ENCODE measurements around the gene HSPD1.

The HSPD1 gene

DNA sequence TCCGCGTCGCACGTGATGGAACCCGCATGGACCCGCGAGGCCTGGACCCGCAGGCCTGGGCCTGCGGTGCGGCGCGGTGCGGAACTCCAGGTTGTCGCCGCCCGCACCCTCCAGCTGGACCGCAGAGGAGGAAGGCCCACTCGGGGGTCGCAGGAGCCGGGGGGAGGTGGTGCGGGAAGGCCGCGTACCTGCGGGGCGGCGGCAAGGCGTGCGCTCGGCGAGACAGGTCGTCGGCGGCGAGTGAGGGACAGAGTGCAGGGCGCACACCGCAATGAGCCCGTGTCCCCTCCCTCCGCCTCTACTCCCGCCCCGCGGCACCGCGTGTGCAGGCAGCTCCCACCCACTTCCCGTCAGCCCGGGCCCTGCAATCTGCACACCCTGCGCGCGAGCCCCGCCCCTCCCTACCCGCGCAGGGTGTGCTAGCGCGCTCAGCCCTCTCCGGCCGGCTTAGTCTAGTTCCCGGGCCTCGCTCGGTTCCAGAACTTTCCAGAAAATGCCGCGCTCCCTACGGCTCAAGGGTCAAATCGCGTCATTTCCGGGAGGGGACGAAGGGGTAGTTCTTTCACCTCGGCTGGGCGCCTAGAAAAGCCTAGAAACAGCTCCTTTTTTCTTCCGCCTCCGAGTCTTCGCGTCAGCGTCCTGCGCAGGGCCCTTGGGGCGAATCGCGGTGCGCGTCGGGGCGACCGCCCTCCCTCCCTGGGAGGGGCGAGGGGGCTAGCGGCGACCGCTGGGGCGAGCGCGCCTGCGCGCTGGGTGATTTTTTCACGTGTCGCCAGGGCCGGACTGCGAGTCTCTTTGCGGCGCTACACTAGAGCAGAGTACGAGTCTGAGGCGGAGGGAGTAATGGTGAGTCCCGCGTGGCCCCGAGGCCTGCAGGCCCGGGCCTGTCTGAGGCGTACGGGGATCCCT is at the start of gene HSPD1, which contains the start of gene HSPE1:
TSS of gene HSPD1 (minus strand) at position 247 of the 909 bp plus-strand sequence. CDS start 992 bp downstream, outside the sequence.
TSS of gene HSPE1 (plus strand) at position 786 of the 909 bp plus-strand sequence. CDS start at position 844, 58 bp downstream.
- peak; percentile 81 for DNase-seq (ENCODE audit: low spot score)

GRCh38 chr2:197548582-197548981 is 48.9 kb upstream of the HSPD1 start:
- no peak for DNase-seq (ENCODE audit: low spot score)

DNA sequence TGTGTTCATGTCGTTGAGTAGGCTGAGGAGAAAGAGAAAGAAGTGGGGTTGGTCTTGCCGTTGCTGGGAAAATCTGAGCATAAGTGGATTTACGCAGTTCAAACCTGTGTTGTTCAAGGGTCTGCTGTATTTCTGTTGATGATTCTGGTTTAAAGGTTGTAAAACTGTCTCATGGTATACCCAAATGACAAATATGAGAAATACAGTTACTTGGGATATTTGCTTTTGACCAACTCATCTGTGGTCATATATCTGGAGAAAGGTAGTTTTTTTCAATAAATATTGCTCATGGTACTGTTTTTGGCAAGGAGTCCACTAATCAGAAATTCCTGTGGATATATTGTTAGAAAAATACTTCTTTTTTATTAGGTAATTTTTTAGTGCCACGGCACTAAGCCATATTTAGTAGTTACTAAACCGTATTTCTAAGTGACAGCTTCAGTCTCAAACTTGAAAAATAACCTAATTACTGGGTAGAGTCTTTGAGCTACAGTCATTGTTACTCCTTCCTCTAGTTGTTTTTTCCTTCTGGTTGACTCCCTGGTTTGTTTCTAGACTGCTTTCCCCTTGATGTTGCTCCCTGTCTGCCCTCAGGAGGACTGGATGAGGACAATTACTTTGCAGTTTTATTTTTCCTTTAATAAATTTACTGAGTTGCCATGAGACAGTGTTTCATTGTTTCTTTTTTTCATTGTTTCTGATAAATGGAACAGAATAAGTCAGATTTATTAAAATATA is 47.7 kb upstream of the HSPD1 start:
- no peak for DNase-seq (ENCODE audit: low spot score)

GRCh38 chr2:197543206-197543605 is 43.6 kb upstream of the HSPD1 start:
- no peak for DNase-seq (ENCODE audit: low spot score)

GRCh38 chr2:197539734-197540133 is 40.1 kb upstream of the HSPD1 start:
- DNase-seq (ENCODE audit: low spot score) = no peak

- DNase-seq (ENCODE audit: low spot score) = no peak
These were observed 38.8 kb upstream of the HSPD1 start for GRCh38 chr2:197538412-197538811.

DNA sequence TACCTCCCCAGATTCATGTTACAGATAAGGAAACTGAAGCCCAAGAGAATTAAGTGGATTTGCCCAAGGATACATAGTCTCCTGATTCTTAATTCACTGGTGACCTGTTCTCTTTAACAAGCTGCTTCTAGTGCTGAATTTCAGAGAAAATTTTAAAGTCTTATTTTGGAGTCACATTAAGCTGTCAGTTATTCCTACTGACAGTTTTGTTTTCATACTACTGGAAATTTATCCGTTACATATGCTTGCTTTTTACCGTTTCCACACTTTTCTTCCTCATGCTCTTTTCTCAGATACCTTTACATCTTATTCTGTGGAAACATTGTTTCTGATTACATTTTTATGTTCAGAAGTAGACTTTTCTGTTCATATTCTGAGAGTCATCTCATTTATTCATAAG is 17.5 kb upstream of the HSPD1 start:
- no peak for DNase-seq (ENCODE audit: low spot score)

- peak; percentile 34 for DNase-seq (ENCODE audit: low spot score)
These were observed 16.7 kb upstream of the HSPD1 start for GRCh38 chr2:197516393-197516761.

GRCh38 chr2:197515739-197516392 is 16.2 kb upstream of the HSPD1 start, which contains the start of gene MOB4:
MOB4 (plus strand) TSS chr2:197516066; CDS start chr2:197516087, 21 bp downstream.
- DNase-seq (ENCODE audit: low spot score) = peak; percentile 80

DNA sequence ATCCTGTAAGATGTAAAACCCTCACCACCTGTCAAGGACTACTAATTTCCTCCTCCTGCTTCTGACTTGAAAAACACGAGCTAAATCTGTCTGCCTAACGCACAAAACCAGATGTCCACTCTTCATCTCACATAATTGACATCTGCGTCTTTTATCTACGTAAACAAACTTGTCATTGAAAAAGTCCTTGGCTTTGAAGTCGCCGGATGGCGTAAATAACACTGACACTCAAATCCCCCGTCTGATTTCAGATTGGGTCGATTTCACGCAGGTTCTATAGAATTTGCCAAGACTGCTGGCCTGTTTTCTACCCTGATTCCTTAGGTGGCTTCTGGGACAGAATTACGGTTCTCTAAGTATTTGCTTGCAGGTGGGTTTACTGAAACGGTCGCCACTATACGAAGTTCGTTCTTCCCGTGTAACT is 15.7 kb upstream of the HSPD1 start:
- no peak for DNase-seq (ENCODE audit: low spot score)

DNA sequence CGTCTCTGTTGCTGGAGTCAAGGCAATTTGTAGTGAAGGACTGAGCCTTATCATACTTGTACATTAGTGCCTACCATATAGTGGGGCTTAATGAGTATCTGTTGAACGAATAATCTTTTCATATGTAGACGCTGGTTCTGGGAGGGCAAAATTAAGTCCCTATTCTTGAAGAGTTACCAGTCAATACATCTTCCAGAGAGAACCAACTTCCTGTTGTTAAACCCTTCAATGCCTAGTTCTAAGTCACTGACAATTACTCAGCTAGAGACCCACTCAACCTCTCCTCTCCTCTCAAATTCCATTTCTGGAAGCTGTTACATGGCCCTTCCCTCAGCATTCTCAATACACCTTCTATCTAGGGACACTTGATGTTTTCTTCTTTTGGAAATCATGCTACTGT is 15.1 kb upstream of the HSPD1 start:
- DNase-seq (ENCODE audit: low spot score) = no peak

DNA sequence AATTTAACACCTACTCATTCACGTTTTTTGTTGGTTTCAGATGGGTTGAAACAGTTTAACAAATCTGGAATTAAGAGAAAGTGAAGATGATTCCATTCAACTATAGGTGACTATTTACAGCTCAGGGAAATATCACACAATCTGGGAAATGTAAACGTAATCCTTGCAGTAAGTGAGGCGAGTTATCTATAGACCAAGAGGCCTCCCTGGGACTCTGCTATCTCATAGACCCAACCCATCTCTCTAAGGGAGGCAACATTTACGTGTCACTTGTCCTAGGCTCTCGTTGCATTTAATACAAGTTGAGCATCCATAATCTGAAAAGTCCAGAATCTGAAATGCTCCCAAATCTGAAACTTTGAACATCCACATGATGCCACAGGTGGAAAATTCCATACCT is 14.3 kb upstream of the HSPD1 start:
- no peak for DNase-seq (ENCODE audit: low spot score)

DNA sequence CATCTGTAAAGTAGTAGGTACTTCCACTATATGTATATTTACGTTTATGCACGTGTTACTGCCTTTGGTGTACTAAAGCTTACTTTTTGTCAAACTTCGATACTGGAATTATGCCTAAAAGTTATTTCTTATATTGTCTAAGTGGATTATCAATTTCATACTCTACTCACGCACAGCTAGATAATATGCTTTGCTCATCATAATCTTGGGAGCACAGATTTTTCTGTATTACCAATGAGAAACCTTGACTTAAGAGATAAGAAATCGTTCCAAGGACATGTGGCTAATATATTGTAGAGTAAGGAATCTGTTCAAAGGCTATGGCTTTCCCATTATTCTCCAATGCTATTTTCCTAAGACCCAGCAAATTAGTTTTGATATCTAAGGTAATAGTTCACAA is 7.0 kb upstream of the HSPD1 start:
- no peak for DNase-seq (ENCODE audit: low spot score)

- DNase-seq (ENCODE audit: low spot score) = no peak
These were observed 4.9 kb upstream of the HSPD1 start for GRCh38 chr2:197504512-197504911.

DNA sequence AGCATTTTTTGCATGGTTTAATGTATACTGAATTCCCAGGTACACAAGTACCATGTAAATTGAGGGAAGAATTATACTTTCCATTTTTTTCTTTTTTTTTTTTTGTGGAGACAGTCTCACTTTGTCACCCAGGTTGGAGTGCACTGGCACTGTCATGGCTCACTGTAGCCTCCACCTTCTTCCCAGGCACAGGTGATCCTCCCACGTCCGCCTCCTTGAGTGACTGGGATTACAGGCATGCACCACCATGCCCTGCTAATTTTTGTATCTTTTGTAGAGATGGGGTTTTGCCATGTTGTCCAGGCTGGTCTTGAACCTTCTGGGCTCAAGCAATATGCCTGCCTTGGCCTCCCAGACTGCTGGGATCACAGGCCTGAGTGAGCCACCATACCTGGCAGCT is 4.4 kb upstream of the HSPD1 start:
- DNase-seq (ENCODE audit: low spot score) = no peak

GRCh38 chr2:197502685-197503084 is 3.0 kb upstream of the HSPD1 start:
- no peak for DNase-seq (ENCODE audit: low spot score)

DNA sequence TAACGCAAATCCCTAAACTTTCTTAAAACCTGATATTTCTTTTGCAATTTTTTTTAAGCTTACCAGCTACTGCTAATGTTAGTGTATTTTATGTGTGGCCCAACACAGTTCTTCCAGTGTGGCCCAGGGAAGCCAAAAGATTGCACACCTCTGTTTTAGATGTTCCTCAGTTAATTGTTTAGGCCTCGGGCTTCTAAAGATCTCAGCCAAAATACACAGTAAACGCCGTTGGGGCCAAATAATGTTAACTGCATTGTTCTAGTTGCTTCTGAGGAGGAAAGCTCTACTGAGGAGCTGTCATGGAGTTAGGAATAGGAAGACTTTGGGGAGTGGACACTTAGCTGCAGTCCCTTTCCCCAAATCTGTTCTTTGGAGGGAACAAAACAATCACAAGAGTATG is 2.6 kb upstream of the HSPD1 start:
- DNase-seq (ENCODE audit: low spot score) = no peak

- no peak for DNase-seq (ENCODE audit: low spot score)
These were observed 977 bp upstream of the HSPD1 start for GRCh38 chr2:197500503-197501131.

DNA sequence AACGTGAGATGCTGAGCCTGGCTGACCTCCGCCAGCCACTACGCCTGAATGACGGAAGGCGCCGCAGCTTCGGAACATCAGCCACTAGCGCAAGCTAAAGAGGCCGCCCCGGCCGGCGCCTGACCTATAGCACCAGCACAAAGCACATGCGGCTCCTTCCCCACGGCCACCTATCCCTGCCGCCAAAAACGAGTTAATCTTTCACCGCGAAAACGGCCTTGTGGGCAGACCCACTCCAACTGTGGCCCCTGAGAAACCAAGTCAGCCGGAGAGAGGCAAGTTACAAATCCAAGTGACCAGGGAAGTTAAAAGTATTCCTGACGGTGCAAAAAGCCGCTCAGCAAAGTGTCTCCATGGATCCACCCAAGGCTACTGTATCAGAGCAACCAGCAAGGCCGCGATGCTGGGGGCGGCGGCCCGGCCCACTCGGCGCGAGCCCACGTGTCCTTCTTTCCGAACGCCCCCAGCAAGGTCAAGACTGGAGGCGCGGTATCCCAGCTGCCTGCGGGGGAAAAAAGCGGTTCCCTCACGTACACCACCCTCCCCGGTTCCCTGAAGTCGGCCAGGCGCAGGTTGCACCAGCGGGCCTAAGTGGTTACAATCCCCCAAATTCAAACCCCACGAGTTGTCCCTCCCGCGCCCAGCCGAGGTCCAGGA is 575 bp downstream of the HSPD1 start:
- peak; percentile 23 for DNase-seq (ENCODE audit: low spot score)

- DNase-seq (ENCODE audit: low spot score) = no peak
These were observed 1.3 kb downstream of the HSPD1 start for GRCh38 chr2:197498235-197498936.

DNA sequence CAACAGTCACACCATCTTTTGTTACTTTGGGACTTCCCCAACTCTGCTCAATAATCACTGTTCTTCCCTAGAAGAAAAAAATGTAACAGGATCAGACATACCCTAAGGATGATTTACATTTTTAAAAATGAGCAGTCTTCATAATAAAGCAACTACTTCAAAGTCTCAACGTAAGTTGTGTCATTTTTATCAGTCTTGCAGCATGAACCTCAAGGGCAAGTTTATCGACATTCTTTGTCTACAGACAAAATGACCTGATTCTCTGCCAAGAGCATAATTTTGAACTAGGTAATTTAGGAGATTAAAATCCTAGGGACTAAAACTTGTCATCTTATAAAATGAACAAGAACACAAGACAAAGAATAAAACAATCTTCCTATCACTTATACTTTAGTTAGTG is 2.3 kb downstream of the HSPD1 start:
- DNase-seq (ENCODE audit: low spot score) = no peak
